HG03280 (cell line): ENCODE measurements around the gene TMEM45A.
"Not testable (repeated sequence)": the region's sequence is repeated elsewhere in the genome, so short reads cannot be mapped to it uniquely, and the experiment has no call there.

Experiments used
- ATAC-seq: cut with Tn5 transposase; IDR thresholded peaks from one replicate; pipeline ENCODE4 v1.9.1; 2021; ENCODE audit warnings: mild to moderate bottlenecking, moderate library complexity; ENCODE audit not compliant: unreplicated experiment

Gene TMEM45A

DNA sequence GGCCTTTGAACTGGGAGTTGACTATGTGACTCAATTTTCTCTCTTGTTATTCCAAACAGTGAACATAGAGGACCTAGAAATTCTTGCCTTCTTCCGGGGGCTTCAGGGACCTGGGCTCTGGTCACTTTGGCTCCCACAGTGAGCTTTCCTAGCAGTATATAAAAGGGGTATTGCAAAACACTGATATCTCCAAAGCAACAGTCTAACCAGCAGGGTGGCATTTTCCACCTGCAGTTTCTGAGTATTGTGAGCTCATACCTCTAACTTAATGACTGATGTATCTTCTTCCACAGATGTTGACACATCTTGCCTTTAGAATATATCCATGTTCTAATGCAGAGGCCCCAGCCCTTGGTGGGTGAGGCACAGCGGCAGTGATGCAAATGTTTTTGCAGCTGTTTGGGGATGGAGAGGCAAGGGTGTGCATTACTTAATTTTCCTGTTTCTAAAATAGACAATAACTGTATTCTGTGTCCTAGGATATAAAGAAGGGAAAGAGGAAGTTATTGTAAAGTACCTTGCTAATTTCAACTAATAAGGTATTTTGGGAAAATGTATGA is 71.3 kb downstream of the TMEM45A start:
- ATAC-seq: no peak

DNA sequence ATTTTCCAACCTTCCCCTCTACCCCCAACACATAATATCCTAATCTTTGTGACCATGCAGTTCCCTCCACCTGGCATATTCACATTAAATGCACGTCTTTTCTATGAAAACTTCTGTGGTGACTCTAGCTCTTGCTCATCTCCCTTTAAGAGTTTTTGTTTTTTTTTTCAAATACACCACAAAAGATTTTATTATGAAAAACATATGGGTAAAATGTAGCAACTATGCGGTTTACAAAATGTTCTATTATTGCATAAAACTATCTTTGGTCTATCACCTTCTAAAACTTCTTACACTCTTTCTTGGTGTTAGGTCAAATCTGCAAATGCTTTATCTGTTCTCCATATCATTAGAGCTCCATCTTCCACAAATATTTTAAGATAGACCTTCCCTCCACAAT is 78.4 kb downstream of the TMEM45A start:
- ATAC-seq: no peak

DNA sequence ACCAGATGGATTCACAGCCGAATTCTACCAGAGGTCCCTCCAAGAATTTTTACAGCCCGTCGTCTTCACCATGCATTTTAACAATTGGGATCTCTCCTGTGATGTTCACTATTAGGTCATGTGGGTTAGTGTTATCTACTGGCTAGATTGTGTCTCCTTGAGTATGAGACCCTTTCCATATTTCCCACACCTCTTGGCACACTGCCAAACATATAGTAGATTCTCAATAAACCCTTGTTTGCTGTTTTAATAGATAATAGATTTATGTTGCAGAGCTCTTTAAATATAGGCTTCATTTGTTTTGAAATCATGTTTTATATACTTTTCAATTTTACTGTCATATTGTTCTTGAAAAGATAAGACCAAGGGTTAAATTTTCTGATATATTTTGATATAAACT is 82.1 kb downstream of the TMEM45A start:
- no peak for ATAC-seq

DNA sequence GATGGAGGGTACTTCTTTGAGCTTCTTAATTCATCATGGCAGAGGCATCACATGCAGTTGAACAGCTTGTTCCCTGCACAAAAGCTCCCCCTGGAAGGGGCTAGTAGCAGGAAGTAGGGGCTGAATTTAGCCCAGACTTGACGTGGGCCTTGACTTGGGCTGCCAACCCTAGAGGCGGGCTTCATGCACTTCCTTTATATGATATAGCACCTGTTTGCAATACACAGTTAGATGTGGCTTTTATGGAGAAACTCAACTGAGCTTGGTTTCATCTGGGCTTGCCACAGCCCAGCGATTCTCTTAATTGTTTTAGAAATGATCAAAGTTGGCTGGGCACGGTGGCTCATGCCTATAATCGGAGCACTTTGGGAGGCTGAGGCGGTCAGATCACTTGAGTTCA is 83.3 kb downstream of the TMEM45A start:
- no peak for ATAC-seq

DNA sequence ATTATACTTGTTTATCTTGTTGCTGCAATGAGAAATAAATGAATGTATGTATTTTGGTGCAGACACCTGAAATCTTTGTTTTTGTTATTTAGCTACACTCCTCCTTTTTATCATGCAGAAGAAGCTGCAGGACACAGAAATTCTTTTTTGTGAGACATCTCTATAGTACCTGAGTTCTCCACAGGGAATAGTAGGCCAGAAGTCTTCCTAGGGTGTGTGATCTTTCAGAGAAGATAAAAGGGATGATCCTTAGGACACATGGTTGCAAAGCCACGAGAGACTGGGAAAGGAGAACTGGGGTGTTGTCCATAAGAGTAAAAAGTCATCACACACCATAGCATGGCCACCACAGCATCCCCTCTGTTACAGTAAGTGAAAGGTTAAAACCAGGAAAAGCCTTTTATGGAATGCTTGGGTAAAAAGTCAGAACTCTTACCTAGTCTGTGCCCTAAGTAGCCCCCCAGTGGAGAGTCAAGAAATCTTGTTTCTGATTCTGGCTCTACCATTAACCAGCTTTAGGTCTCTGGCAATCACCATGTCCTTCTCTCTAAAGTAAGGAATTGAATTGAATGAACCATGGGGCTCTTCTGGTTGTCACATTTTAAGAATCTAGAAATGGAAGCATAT is 85.1 kb downstream of the TMEM45A start:
- ATAC-seq: no peak

DNA sequence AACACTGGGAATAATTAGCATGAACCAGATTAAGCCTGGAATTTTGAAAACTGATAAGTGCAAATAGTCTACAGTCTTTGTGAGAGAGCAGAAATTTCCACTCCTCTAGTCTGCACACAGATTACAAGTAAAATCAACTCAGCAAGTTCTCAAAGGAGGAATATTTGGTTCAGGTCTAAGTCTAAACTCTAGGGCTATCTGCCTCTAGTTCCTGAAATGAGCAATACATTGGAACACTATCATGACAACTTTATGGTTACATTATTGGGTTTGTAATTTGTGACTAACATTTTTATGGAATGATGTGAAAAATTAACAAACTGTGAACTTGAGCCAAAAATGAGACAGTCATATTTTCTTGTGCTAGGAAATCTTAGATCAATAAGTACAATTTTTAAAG is 86.2 kb downstream of the TMEM45A start:
- no peak for ATAC-seq

DNA sequence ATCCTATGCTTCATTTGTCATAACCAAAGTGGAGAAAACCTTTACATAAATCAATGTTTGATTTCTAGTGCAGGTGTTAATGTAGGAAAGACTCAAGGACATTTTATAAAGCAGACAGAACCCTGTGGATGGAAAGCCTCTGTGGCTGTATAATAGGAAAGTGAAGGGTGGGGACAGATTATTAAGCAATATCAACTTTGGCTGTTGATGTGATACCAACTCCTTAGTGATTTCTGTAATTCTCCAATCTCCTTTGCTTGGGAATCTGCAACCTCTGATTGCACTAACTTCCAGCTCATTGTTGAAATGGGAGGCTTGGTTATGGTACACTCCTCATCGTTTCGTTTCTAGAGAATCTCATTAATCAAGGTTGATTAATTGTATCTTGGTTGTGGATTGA is 87.7 kb downstream of the TMEM45A start:
- ATAC-seq: no peak

DNA sequence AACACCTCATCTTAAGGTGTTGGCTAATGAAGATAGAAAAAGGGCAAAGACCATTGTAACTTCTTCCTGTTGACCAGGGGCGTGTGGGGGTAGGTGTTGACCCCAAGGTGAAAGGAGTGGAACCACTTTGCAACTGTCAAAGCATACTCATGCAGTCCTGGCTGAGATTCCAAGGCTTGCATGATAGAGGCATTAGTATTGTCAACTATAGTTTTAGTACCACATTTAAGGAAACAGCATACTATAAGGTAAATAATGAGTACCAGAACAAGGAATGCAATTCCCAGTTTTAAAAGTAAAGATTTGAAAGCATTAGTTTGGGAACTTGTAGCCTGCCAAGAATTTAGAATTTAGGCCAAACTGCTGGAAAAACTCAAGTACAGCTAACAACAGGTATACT is 89.2 kb downstream of the TMEM45A start:
- no peak for ATAC-seq

DNA sequence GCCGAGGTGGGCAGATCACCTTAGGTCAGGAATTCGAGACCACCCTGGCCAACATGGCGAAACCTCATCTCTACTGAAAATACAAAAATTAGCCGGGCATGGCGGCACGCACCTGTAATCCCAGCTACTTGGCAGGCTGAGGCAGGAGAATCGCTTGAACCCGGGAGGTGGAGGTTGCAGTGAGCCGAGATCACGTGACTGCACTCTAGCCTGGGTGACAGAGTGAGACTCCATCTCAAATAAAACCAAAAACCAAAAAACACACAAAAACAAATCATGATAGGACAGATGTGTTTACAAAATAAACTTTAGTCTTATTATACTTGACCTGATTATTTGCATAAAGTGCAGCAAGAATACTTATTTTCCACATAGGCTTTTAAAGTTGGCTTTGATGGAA is 89.7 kb downstream of the TMEM45A start:
- ATAC-seq: not testable (repeated sequence)

DNA sequence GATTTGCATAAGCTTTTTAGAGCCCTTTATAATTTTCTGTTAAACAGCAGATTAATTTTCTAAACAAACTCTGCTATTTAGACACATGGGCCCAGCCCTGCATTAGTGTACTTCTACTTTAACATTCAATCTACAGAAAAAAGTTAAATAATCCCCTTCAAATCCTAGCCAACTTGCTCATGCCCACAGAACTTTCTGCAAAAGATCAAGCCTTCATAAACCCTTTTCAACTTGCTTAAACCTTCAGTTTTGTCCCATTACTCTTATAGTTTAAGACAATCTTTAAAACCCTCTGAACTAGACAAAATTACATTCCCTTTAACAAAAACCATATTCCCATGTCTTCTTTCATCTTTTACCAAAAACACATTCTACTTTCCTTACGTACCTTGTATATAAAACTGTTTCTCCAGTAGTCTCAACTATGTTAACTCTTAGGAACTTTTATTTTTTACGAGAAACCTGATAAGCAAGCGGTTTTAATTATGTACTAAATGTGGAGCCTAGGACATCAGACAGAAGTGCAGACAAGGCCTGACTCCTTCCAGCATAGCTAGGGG is 91.8 kb downstream of the TMEM45A start:
- no peak for ATAC-seq

DNA sequence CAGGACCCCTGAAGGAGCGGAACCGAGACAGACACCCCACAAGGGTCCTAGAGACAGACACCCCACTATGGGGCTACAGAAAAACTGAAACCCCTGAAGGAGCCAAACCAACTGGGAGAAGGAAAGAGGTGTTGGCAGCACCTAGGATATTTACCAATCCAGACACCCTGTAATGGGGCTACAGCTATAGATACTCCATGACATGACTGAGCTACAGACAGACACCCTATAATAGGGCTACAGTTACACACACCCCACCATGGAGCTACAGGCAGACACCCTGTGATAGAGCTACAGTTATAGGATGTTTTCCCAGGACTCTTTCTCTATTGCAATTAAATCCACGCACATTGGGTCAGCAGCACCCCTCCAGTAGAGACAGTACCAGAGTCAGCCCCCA is 94.4 kb downstream of the TMEM45A start:
- ATAC-seq: no peak

DNA sequence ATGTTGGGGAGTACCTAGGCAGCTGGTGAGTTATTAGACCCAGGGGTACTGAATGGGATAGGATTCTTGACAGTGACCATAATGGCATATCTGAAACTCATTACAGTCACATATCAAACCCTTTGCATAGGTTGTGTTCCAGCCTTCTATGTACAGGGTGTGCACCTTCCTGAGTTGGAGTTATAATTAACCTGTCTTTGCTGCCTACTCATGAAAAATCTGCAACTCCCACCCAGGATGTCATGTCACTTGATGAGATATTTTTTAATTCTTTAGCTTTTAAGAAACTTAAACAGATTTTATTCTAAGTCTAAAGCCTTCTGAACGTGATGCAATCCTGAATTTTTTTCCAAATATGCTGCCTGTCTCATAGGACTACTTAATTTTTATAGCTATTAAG is 95.8 kb downstream of the TMEM45A start:
- no peak for ATAC-seq

DNA sequence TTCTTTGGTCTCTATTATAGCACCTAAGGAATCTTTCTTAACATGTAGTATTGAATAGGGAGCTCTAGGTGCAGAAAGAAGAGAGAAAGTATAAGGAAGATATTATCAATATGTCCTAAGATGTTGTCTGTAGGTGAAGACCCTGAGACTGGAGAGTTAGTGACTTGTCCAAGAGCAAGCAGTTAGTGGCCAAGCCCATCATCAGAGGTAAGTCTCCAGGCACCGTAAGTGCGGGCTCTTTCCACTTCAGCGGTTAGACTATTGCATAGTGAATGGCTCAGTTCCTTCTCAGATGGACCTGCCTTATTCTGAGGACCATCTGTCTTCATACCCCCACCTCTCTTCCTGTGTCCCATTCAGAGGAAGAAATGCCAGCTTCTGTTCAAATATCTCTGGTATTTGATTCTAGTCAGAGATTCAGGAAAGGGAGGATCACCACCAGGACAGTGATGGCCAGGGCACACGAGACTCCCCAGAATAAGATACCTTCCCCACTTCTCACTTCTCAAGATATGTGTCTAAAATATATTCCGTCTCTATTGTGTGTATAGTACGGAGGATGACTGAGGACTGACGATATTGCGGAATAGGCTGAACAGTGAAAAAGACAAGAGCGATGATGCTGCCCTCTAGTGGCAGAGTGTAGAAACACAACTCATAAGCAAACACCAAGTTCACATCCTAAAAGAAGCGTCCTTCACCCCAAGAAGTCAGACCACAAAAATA is 97.9 kb downstream of the TMEM45A start:
- peak; percentile 74 for ATAC-seq

DNA sequence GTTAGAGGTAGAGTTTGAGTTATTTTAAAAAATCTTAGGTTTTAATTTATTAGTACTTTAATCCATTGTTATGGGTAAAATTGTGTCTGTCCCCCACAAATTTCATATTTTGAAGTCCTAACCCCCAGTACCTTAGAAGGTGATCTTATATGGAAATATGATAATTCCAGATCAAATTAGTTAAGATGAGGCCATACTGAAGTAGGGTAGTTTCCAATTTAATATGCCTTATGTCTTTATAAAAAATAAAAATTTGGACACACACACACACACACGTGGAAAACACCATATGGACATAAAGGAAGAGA is 98.4 kb downstream of the TMEM45A start:
- ATAC-seq: no peak

DNA sequence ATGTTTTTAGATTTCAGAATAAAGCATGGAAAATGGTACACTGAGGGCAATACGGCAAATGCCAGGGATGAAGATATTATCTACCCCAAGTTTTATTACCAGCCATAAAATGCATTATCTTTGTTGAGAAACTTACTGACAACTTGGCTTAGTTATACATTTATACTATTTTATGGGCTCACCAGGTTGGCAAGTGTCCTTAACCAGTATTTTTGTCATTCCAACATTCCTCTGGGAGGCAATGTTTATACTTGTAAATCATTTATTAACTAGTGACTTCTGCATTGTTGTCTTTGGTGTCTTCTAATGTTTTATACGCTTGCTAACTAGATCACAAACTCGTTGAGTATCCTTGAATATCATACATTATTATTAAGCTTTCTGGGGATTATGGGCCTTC is 99.0 kb downstream of the TMEM45A start:
- ATAC-seq: no peak

DNA sequence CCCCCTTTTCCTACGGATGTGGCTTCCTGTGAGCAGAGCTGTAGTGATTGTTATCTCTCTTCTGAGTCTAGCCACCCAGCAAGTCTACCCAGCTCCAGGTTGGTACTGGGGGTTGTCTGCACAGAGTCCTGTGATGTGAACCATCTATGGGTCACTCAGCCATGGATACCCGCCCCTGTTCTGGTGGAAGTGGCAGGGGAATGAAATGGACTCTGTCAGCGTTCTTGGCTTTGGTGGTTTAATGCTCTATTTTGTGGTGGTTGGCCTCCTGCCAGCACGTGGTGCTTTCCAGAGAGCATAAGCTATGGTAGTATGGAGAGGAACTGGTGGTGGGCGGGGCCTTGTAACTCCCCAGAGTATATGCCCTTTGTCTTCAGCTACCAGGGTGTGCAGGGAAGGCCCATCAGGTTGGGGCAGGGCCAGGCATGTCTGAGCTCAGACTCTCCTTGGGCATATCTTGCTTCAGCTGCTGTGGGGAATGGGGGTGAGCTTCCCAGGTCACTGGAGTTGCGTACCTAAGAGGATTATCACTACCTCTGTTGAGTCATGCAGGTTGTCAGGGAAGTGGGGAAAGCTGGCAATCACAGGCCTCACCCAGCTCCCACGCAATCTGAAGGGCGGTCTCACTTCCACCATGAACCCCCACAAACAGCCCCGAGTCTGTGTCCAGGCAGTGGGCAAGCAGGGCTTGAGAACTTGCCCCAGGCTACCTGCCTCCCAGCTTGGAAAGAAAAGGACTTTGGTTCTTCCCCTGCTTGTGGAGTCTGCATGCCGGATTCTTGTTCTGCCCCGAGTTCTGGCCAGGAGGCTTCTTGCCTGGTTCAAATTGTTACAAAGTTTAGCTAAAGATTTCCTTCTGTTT is 108.0 kb downstream of the TMEM45A start:
- ATAC-seq: no peak

DNA sequence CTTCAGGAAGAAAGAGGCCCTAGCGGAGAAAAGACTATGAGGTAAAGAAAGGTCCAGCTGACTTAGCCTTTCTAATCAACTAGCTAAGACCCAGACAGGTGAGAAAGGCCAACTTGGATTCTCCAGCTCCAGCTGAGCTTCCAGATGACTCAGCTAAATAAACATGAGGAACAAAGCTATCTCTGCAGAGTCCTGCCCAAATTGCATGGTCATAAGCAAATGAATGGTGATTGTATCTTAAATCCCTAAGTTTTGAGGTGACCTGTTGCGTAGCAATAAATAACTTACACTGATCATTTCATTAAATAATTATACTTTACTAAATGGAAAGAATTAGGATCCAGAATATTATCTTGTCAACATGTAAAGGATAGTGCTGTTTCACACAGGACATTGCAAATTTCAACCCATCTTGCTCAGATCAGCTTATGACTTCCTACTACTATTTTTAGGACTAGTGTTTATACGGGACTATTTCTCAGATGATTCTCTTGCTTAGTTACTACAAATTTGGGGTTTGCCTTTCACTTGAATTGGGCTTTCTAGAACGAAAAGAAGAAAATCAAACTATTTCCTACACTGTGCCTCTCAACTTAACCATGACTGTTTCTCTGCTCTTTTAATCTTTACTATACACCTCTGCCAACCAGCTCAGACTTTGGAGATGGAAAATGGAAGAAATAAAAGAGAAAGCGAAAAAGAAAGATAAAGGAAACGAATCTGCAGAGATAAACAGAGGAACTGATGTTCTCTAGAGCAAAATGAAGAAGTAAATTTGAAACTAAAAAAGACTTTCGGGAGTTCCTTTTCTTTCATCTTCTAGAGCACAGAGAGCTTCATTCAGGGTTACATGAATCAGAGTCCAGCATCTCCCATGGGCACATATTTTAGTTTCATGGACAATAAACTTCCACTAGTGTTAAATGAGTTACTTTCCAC is 110.4 kb downstream of the TMEM45A start:
- peak; percentile 48 for ATAC-seq

DNA sequence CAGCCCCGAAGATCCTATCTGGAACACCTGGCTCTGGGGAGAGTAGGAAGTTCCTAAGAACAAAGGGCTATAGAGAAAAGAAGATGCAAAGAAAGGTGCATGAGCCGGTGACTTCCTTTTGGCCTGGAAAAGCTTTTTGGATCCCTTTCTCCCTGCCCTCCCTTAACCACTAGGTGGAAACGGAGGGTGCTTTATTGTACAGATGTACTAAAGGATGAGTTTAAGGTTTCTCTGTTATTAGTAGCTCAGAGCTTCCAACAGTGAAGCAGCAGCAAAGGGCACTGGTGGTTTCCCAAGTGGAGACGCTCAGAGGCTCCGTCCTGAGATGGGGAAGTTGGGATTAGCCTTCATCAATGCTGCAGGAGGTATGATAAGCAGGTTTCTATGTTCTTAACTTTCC is 111.0 kb downstream of the TMEM45A start:
- ATAC-seq: peak; percentile 40

DNA sequence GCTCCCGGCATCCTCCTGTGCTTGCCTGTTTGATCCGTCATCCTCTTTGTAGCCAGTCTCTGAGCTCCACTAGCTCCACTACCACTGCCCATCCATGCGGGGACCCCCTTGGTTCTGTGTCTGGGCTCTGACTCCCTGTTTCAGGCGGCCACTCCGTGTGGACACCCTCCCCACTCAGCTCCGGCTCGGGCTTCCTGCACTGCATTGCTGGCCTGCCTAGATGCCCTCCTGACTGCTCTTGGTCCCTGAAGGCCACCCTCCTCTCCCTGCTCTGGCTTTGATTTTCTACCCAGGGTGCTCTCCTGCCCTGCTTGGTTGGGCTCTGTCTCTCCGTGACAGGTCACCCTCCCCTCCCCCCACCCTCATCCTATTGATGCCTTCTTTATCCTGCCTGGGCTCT is 112.9 kb downstream of the TMEM45A start:
- no peak for ATAC-seq

DNA sequence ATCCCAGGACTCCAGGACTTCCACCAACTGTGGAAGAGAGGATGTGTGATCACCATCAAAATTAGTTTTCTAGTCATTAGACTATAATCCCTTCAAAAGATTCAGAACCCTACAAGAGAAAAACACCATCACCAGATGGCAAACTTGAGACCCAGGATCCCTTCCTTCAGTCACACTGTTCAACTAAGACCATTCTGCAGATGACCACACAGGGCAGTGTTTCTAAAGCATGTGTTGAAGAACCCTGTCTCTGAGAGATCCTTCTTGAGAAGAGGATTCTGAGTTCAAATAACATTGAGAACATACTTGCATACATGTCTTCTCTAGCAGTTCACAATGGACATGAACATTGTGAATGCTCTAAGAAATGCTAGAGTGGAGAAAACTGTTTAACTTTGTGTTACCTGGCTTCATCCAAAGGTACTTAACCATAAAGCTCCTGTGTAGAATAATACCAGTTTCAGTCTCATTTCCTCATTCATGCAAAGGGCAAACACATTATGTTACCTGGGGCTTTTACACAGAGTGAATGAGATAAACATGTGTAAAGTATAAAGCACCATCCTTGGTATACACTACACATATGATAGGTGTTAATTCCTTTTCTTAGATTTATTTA is 114.6 kb downstream of the TMEM45A start:
- ATAC-seq: peak; percentile 77
